Gastrocnemius medialis (tissue), 4 donors: ENCODE data around the gene FIGLA. TPM values are rescaled to one million over a fixed set of nuclear protein-coding genes. Genes with fewer than 3 reads are reported as not detected.

Source experiments
- ATAC-seq, 2 donors: fragments of 150-250 bp; one replicate each; pipeline ENCODE4 v1.9.1; 2016
- DNase-seq, 2 donors: peaks; one replicate each; pipeline ENCODE4 v3.0.0-alpha.2; 2019
- H3K27ac ChIP-seq, 4 donors: fragments of 200-600 bp; sonication (generic); 1 replicate in 1 of 4; 2 replicates in 3 of 4; pipeline ENCODE4 v1.5.1; 2016 to 2018; ENCODE audit warnings: mild to moderate bottlenecking in 2 of 4, moderate library complexity in 1 of 4
- H3K27me3 ChIP-seq, 3 donors: fragments of 200-600 bp; sonication (generic) in 2 of 3; 1 replicate in 1 of 3; 2 replicates in 2 of 3; pipeline versions ENCODE4 v1.5.1 to v1.6.0; 2016 to 2019; ENCODE audit warnings: mild to moderate bottlenecking in 1 of 3, moderate library complexity in 1 of 3
- H3K36me3 ChIP-seq, 2 donors: fragments of 200-600 bp; sonication (generic) in 1 of 2; one replicate each; pipeline ENCODE4 v1.5.1; 2017 to 2018
- H3K4me1 ChIP-seq, 2 donors: fragments of 200-600 bp; sonication (generic) in 1 of 2; one replicate each; pipeline ENCODE4 v1.5.1; 2016 to 2017; ENCODE audit warnings: mild to moderate bottlenecking in 2 of 2
- H3K4me3 ChIP-seq, 4 donors: fragments of 200-600 bp; sonication (generic) in 3 of 4; 1 replicate in 1 of 4; 2 replicates in 3 of 4; pipeline ENCODE4 v1.5.1; 2016 to 2019; ENCODE audit warnings: mild to moderate bottlenecking in 2 of 4
- H3K9me3 ChIP-seq, 3 donors: fragments of 200-600 bp; sonication (generic) in 2 of 3; 1 replicate in 1 of 3; 2 replicates in 2 of 3; pipeline ENCODE4 v1.5.1; 2016 to 2019
- POLR2A ChIP-seq, 2 donors: fragments of 450-650 bp; IDR thresholded peaks; one replicate each; pipeline ENCODE4 v1.6.1; 2017; ENCODE audit warnings: antibody characterized with exemption in 2 of 2, mild to moderate bottlenecking in 2 of 2, moderate library complexity in 2 of 2
- in situ Hi-C, 4 donors: fragments of 200-750 bp; cut with MboI; loops; one replicate each; pipeline versions ENCODE4 v1.15.0 to v1.8.0; 2017; ENCODE audit warnings: low sequenced_read_pairs in 4 of 4
- intact Hi-C: fragments of 100-400 bp; cut with DNase I; formaldehyde crosslinking; loops from one replicate; pipeline ENCODE4 v1.15.1; 2023; ENCODE audit warnings: low total_unique reads
- total RNA-seq, 4 donors: library from RNA; depleted of rRNA; stranded (reverse); fragments of >200 nt; gene quantifications; one replicate each; pipeline versions ENCODE4 v1.1.0 to v1.2.3, GENCODE V29; 2016
- TF ChIP-seq, protein P1 (sequence below), 5 experiments: fragments of 450-650 bp in 3 of 5; fragments of 200-600 bp in 2 of 5; sonication (generic) in 2 of 5; IDR thresholded peaks in 4 of 5; conservative IDR thresholded peaks in 1 of 5; 1 replicate in 4 of 5; 2 replicates in 1 of 5; pipeline ENCODE4 v1.5.1; 2016 to 2019; ENCODE audit warnings: antibody characterized with exemption in 5 of 5, mild to moderate bottlenecking in 3 of 5, moderate library complexity in 3 of 5

Gene FIGLA
- total RNA-seq, 4 donors from 2014 or later, result not detected

DNA sequence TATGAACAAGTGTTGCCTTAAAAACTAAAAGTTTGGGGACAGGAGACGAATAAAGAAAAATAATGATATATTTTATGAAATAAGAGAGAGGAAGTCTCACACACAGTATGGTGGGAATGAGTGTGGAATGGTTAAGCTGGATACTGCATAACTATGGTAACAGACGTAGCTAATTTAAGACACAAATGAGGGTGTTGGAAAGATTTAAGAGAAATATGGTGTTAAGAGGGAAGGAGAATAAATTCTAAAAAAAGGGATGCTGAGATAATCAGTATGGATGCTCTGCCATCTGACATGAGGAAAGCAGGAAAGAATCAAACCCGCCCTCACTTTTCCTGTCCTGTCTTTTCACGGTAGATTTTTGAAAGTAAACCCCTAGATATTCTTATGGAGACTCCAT, 33.1 kb downstream of the FIGLA start:
- H3K27me3 ChIP-seq, result peaks cover 0 to 9% (median 0%) of the 10 kb centered on the region in 3 donors
- ATAC-seq (no peak), DNase-seq (no peak)
- H3K27ac ChIP-seq, result no peak overlapping the region
- in situ Hi-C loops (no loop called here), intact Hi-C loops (no loop called here)
- H3K4me1 ChIP-seq, result no peaks in the 10 kb centered on the region
- TF ChIP-seq POLR2A (IDR thresholded peaks at IDR 0.05), result no peak
- TF ChIP-seq, protein P1, sequence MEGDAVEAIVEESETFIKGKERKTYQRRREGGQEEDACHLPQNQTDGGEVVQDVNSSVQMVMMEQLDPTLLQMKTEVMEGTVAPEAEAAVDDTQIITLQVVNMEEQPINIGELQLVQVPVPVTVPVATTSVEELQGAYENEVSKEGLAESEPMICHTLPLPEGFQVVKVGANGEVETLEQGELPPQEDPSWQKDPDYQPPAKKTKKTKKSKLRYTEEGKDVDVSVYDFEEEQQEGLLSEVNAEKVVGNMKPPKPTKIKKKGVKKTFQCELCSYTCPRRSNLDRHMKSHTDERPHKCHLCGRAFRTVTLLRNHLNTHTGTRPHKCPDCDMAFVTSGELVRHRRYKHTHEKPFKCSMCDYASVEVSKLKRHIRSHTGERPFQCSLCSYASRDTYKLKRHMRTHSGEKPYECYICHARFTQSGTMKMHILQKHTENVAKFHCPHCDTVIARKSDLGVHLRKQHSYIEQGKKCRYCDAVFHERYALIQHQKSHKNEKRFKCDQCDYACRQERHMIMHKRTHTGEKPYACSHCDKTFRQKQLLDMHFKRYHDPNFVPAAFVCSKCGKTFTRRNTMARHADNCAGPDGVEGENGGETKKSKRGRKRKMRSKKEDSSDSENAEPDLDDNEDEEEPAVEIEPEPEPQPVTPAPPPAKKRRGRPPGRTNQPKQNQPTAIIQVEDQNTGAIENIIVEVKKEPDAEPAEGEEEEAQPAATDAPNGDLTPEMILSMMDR (IDR thresholded peaks at IDR 0.05 in 4 of 5, conservative IDR thresholded peaks at IDR 0.05 in 1 of 5), result no peak
- no peaks in the 10 kb centered on the region for H3K36me3 ChIP-seq
- H3K9me3 ChIP-seq, result no peaks in the 10 kb centered on the region
- H3K4me3 ChIP-seq, result no peak overlapping the region

DNA sequence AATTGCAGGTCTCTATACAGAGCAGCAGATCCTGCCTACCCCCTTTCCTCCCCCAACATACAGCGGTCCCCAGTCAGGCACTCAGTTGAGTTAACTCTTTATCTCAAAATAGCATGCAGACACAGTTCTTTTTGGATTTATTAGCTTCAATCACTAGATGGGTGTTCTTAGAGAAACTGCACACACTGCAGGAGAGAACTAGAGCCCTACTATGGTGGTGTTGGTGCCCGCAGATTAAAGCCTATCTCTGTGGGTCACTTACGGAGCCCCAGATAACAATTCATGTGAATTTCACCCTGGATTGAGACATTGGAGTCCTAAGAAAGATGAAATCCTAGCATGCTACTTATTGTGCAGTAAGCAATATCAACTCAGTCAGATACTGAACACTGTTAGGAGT, 34.3 kb downstream of the FIGLA start:
- H3K9me3 ChIP-seq, result no peaks in the 10 kb centered on the region
- H3K27ac ChIP-seq, result no peak overlapping the region
- ATAC-seq, result no peak
- no peaks in the 10 kb centered on the region for H3K36me3 ChIP-seq
- H3K4me1 ChIP-seq, result no peaks in the 10 kb centered on the region
- H3K4me3 ChIP-seq, result no peak overlapping the region
- intact Hi-C loops (no loop called here), in situ Hi-C loops (no loop called here)
- H3K27me3 ChIP-seq, result peaks cover 0 to 9% (median 0%) of the 10 kb centered on the region in 3 donors
- TF ChIP-seq, protein P1 (IDR thresholded peaks at IDR 0.05 in 4 of 5, conservative IDR thresholded peaks at IDR 0.05 in 1 of 5), result no peak
- TF ChIP-seq POLR2A (IDR thresholded peaks at IDR 0.05), result no peak
- DNase-seq, result no peak

DNA sequence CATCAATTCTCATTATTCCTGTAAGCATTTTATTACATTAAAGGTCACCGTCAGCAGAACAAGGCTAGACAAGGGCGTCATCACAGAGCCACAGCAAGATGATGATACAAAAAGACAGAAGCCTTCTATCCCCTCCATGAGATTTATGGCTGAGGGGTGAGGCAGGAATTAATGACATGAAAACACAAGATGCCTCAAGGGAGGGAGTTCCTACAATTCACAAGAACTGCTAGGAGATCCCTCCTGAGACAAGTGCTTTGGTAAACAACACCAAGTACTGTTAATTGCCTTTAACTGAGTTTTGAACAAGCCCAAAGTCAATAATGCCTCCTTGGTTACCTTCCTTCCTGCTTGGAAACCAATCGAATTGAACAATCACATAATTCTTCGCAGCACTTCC, 36.5 kb downstream of the FIGLA start:
- in situ Hi-C loops, result no loop called here
- TF ChIP-seq, protein P1 (IDR thresholded peaks at IDR 0.05 in 4 of 5, conservative IDR thresholded peaks at IDR 0.05 in 1 of 5), result no peak
- TF ChIP-seq POLR2A (IDR thresholded peaks at IDR 0.05), result no peak

DNA sequence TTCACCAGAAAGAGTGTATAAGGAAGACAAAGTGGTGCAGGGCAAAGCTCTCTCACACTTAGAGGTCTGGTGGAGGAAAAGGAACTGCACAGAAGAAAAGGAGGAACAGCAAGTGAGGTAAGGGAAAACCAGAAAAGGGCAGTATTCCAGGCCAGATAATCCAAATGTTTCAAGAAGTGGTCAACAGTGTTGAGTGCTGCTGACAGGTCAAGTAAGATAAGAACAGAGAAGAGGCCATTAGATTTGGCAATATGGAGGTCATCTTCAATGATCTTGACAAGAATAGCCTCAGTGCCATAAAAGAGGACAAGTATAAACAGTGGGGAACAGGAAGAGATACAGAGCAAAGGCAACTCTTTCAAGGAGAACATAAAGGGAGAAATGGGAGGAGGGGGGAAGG, 37.4 kb downstream of the FIGLA start:
- H3K4me3 ChIP-seq, result no peak overlapping the region
- TF ChIP-seq POLR2A (IDR thresholded peaks at IDR 0.05), result no peak
- TF ChIP-seq, protein P1 (IDR thresholded peaks at IDR 0.05 in 4 of 5, conservative IDR thresholded peaks at IDR 0.05 in 1 of 5), result no peak
- peaks cover 0 to 9% (median 0%) of the 10 kb centered on the region in 3 donors for H3K27me3 ChIP-seq
- H3K9me3 ChIP-seq, result no peaks in the 10 kb centered on the region
- no peaks in the 10 kb centered on the region for H3K36me3 ChIP-seq
- intact Hi-C loops (no loop called here), in situ Hi-C loops (no loop called here)
- H3K27ac ChIP-seq, result no peak overlapping the region
- no peaks in the 10 kb centered on the region for H3K4me1 ChIP-seq
- DNase-seq (no peak), ATAC-seq (no peak)

More for the DNA sequence above, 36.5 kb downstream of the FIGLA start:
- no peak for ATAC-seq
- H3K27me3 ChIP-seq, result peaks cover 0 to 9% (median 0%) of the 10 kb centered on the region in 3 donors
- intact Hi-C loops, result no loop called here
- H3K9me3 ChIP-seq, result no peaks in the 10 kb centered on the region
- no peaks in the 10 kb centered on the region for H3K4me1 ChIP-seq
- H3K4me3 ChIP-seq, result no peak overlapping the region
- no peak for DNase-seq
- H3K27ac ChIP-seq, result no peak overlapping the region
- H3K36me3 ChIP-seq, result no peaks in the 10 kb centered on the region

DNA sequence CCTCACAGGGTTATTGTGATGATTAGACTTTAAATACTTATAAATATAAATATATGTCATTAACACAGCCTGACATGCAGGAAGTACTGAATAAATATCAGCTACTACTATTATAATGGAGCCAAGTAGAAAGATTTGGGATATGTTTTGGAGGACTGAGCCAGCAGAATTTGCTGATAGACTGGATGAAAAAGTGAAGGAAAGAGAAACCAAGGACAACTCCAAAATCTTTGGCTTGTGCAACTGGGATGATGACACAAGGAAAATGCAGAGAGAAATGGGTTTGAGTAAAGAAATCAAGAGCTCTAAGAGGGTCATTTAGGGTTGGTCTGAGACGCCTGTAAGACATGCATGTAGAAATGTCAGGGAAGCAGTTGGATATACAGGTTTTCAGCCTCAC, 38.0 kb downstream of the FIGLA start:
- no peak for TF ChIP-seq POLR2A (IDR thresholded peaks at IDR 0.05)
- TF ChIP-seq, protein P1 (IDR thresholded peaks at IDR 0.05 in 4 of 5, conservative IDR thresholded peaks at IDR 0.05 in 1 of 5), result no peak
- Histone ChIP-seq H3K9me3 (no peaks in the 10 kb centered on the region), H3K4me1 (no peaks in the 10 kb centered on the region), H3K4me3 (no peak overlapping the region), H3K27ac (no peak overlapping the region), H3K36me3 (no peaks in the 10 kb centered on the region), H3K27me3 (peaks cover 0 to 9% (median 0%) of the 10 kb centered on the region in 3 donors)
- intact Hi-C loops (no loop called here), in situ Hi-C loops (no loop called here)
- ATAC-seq, result no peak
- no peak for DNase-seq
